CD4-positive, alpha-beta T cell treated with Interleukin-1 beta for 1 hour (primary cell): ENCODE measurements around the gene PPFIA1.
A peak's percentile ranks its signal among the peaks of the same experiment; 100 is the strongest.
"Not testable (repeated sequence)": the region's sequence is repeated elsewhere in the genome, so short reads cannot be mapped to it uniquely, and the experiment has no call there.

Source experiments
- DNase-seq, 2 donors: peaks; one replicate each; pipeline ENCODE4 v3.0.0-alpha.2; 2020 to 2022

Gene PPFIA1

DNA sequence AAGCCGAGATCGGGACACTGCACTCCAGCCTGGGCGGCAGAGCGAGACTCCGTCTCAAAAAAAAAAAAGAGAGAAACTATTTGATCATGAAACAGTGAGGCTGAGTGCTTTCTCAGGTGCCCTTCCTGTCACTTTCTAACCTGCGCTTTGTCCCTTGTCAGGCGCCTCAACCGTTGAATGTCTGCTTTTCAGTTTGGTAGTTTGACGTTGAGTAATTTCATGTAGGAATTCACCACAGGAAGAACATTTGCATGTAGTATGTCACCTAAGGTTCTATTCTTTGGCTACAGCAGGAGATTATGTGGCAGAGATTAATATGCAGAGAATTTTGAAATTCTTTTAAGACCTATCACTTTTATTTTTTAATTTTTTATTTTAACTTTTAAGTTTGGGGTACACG lies 57.2 kb downstream of the PPFIA1 start:
- DNase-seq, result no peak

DNA sequence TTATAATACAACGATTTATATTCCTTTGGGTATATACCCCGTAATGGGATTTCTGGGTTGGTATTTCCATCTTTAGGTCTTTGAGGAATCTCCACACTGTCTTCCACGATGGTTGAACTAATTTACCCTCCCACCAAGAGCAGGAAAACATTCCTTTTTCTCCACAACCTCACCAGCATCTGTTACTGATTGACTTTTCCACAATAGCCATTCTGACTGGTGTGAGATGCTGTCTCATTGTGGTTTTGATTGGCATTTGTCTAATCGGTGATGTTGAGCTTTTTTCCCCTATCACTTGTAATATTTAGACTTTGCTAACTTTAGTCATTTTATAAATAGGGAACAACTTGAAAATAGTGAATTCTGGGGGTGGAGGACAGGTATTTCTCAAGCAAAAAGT lies 58.1 kb downstream of the PPFIA1 start:
- no peak for DNase-seq

DNA sequence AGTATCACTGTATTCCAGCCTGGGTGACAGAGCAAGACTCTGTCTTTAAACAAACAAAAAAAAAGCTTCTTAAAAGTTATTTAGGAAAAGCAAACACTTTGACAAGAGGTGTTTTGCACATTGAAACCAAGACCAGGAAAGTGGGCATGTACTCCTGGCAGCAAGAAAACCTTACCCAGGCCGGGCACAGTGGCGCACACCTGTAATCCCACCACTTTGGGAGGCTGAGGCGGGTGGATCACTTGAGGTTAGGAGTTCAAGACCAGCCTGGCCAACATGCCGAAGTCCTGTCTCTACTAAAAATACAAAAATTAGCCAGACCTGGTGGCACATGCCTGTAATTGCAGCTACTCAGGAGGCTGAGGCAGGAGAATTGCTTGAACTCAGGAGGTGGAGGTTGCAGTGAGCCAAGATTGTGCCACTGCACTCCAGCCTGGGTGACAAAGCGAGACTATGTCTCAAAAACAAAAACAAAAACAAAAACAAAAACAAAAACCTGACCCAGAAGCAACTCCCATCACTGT lies 60.9 kb downstream of the PPFIA1 start:
- DNase-seq, result not testable (repeated sequence)

DNA sequence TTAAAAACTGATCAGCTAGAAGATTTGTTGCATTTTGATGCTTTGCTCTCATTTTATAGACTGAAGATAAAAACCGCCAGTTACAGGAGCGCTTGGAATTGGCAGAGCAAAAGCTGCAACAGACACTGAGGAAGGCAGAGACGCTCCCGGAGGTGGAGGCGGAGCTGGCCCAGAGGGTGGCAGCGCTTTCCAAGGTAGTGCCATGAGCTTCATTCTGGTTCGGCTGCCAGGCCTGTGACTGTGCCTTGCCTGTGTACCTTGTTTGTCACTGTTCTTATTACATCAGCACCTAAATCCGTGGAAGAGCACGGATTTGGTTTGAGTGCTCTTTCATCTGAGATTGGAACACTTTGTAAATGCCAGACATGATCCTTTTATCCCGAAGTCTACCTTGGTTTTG lies 61.4 kb downstream of the PPFIA1 start:
- DNase-seq, result no peak

DNA sequence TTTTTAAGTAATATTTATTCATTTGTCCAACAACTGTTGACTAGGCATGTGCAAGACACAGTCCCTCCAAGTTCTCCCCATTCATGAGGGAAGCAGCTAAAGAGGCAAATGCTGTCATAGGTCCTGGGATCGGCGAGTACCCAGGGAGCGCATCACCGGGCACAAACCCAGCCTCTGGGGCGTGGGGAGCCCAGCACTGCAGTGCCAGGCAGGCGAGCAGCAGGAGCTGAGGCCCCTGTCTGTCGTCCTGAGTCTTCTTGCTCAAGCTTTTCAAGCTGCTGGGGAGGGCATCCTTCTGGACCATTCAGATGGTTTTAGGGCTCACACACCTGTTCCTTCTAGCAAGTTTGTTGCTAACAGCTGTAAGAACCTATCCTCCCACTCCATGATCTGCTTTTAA lies 62.1 kb downstream of the PPFIA1 start:
- DNase-seq, result no peak

DNA sequence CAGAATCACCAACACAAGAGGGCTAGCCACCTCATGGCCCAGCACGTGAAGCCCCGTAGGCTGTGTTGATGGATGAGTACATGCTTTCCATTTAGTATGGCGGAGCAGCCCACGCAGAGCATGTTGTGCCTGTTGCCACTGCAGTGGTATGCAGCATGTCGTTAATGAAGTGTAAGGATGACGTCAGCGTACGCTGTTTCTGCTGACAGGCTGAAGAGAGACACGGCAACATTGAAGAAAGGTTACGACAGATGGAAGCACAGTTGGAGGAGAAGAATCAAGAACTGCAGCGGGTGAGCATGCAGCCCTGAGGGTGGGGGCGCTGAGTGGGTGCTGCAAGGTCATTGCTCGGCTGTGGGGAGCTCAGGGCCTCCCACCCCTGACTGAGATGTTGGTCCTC lies 62.8 kb downstream of the PPFIA1 start:
- DNase-seq, result no peak

DNA sequence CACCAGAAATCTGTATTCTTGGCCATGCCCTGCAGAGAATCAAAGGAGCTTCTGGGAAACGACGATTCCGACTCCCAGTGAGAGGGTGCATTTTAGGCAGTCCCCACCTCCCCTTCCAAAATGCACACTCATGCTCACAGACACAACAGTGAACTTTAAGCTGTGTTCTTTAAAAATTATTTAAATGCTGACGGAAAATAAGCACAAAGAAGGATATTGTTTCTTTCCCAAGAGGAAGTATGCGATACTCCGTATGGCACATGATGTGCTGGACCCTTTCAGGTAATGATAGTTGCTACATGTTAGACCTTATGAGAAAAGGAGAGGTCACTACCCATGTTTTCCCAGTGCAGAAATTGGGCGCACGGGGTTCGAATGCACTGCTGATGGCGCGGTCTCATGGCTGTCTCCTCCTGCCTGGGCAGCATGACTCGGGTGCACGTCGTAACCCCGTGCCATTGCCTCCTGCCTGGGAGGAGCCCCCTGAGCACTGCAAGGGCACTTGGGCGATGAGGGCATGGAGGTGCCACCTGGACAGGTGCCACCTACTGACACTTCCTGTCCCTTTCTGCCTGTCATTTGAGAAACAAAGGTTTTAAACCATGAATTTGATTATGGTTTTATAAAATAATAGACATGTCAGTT lies 64.0 kb downstream of the PPFIA1 start:
- DNase-seq, result no peak

DNA sequence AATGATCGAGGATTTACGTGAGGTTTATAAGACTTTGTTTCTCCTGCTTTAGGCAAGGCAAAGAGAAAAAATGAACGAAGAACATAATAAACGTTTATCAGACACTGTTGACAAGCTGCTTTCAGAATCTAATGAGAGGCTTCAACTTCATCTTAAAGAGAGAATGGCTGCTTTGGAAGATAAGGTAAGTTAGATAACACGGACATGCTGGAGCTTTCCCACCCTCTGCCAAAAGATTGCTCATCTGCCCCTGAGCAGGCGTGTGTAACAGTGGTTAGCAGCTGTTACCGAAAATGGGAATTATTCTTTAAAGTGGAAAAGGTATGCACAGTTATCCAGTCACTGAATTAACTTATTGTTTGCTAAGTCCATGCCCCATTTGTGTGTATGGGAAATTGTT lies 65.0 kb downstream of the PPFIA1 start:
- no peak for DNase-seq

DNA sequence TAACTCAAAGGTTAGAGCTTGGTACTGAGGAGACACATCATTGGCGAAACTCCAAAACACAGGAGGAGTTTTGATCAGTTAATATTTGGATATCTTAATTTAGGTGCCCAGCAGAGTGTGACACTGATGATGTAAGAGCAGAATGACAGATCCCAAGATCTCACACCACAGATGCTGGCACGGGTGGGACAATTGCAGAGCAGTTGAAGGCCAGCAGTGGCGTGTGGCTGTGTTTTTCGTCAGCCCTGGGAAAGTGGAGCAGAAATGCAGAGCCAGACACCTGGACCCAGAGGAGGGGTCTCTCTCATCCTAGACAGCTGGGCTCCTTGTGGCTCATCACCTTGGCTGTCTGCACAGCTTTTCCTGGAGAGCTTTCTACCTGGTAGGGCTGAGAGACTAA lies 68.1 kb downstream of the PPFIA1 start:
- DNase-seq, result no peak

DNA sequence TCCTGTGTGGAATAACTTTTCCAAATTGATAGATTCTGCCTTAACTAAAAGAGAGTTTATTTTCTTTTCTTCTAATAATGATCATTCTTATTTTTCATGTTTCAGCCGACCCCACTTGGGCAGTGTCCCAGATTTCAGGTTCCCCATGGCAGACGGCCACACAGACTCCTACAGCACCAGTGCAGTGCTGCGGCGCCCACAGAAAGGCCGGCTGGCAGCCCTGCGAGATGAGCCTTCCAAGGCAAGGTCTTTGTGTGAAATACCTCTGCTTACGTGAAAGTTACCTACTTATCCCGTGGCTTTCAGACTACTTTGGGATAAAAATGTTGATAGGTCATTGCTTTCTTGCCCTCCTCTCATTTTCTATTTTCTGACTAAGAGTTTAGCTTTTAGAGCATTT lies 68.6 kb downstream of the PPFIA1 start:
- DNase-seq, result no peak

DNA sequence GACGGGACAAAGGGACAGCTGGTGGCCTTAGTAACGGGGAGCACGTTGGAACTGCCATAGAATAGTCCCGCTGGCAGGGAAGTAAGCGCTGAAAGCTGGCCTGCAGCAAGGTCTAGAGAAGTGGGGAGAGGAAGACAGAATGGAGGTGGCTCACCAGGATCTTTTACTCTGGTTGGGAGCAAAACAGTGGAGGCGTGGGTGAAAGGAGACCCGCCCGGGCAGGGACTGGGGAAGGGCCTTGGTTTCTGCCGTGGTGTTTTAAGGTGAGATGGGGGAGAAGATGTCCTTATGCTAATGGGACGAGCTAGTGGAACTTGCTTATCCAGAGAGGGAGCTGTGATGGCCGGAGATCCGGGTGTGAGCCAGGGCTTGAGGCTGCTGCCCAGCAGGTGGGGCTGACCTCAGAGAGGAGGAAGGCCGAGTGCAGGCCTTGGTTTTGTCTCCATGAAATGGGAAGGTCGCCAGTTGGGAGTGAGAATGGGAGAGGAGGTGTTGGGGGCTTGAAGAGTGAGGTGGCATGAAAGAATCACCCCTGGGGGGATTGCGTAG lies 71.5 kb downstream of the PPFIA1 start:
- no peak for DNase-seq

DNA sequence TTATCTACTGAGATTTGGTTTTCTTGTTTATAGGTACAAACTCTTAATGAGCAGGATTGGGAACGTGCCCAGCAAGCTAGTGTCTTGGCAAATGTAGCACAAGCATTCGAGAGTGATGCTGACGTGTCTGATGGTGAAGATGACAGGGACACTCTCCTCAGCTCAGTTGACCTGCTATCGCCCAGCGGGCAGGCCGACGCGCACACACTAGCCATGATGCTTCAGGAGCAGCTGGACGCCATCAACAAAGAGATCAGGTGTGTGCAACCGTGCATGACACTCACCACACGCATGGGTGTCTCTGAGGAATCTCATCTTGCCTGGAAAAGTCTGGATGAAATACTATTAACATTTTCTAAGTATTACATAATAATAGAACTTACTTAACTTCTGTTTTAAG lies 73.1 kb downstream of the PPFIA1 start:
- no peak for DNase-seq

DNA sequence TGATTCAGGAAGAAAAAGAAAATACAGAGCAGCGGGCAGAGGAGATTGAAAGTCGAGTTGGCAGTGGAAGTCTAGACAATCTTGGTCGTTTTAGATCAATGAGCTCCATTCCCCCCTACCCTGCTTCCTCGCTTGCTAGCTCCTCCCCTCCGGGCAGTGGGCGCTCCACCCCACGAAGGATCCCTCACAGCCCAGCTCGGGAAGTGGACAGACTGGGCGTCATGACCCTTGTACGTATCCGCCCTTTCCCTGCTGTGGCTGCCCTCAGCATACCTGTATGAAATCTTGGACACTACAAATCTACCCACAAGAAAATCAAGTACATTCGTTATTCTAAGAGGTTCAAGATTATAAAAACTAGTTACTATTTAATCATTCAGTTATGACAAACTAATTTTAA lies 77.7 kb downstream of the PPFIA1 start:
- no peak for DNase-seq

DNA sequence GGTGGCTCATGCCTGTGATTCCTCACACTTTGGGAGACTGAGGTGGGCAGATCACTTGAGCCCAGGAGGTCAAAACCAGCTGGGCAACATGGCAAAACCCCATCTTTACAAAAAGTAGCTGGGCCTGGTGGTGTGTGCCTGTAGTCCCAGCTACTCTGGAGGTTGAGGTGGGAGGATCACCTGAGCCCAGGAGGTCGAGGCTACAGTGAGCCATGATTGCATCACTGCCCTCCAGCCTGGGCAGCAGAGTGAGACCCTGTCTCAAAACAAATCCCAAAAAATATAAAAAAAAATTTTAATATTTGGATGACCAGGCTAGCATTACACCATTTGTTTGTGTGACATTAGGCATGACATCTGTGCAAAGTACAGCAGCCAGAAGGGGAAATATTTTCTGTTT lies 78.1 kb downstream of the PPFIA1 start:
- DNase-seq, result no peak

DNA sequence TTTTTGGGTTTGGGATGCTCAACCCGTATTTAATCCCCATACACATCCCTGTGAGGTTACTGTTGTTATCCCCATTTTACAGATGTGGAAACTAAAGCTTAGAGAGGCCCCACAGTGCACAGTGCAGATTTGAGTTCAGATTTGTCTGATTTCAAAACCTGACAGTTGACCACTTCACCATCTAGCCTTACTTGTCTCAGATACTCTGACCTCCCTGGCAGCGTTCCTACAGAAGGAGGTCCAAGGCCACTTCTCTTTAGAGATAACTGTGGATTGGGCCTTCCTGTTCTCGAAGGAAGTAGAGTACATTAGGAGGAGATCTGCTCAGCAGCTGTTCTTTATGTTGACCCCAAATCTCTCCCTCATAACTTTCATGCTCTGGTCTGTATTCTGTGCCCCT lies 81.2 kb downstream of the PPFIA1 start:
- DNase-seq, result no peak

DNA sequence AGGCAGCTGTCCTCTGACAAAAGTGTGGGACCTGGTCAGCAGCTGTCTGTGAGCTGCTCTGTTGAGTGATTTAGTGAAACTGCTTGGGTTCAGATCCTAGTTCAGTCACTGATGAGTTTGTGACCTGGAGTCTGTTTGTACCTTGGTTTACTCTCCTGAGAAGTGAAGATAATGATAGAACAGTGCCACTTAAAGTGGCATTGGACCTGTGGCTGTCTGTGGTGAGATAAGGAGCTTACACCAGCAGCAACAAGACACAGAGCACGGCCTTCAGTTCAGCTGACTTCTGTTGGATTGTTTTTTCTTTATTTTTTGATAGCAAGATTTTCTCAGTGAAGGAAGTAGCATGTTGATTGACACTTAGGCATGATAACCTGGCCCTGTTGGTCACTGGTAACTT lies 81.6 kb downstream of the PPFIA1 start:
- no peak for DNase-seq

DNA sequence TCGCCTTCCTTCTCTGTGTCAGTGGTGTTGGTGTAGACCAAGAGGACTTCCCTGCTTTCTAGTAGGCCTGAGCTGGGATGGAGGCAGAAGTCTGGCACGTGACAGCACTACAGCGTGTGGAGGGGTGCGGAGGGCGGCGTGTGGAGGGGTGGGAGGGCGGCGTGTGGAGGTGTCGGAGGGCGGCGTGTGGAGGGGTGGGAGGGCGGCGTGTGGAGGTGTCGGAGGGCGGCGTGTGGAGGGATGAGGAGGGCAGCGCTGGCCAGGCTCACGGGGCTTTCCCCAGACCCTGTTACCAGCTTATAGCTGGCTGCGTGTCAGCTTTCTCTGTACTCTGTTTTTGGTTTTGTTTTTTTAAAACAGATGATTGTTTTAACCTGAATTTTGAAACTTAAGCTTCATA lies 82.1 kb downstream of the PPFIA1 start:
- DNase-seq, result no peak

DNA sequence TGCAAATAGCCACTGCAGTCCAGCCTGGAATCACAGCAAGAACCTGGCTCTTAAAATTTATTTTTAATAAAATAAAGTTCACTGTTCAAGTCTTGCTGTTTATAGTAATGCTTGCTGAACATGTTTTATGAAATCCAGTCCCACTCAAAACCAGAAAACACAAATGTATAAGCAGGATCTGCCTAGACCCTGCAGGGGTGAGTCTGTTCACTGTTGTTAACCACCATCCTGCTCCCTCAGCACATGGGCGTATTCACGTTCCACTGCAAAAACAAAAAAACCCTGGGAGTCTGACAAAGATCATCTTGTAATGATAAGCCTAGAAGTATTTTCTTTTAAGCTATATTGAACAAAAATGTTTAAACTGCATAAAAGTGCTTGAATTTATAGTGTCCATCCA lies 82.8 kb downstream of the PPFIA1 start:
- no peak for DNase-seq

DNA sequence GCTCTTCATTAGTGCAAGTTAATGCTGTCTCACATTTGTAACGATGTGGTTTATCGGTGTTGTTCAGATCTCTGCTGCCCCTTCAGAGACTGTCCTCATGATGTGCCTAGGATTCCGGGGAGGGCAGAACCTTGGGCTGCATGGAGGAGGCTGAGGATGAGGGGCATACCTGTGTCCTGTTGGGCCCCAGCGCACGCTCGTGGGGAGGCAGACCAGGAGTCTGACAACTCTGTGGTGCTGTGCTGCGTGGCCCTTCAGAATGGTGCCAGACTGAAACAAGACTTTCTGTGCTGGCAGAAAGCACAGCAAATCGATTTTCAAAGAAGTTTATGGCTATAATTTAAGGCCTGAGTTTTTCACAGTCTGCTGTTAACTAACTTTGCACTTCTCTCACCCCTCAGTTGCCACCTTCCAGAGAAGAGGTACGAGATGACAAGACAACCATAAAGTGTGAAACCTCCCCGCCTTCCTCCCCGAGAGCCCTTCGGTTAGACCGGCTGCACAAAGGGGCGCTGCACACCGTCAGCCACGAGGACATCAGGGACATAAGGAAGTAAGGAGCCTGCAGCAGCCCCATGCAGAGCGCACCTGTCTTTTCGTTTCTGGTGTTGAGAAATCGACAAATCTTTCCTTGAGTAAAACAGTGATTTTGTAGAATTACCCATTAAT lies 83.5 kb downstream of the PPFIA1 start:
- peak in 1 of 2 donors; percentile 13 for DNase-seq

DNA sequence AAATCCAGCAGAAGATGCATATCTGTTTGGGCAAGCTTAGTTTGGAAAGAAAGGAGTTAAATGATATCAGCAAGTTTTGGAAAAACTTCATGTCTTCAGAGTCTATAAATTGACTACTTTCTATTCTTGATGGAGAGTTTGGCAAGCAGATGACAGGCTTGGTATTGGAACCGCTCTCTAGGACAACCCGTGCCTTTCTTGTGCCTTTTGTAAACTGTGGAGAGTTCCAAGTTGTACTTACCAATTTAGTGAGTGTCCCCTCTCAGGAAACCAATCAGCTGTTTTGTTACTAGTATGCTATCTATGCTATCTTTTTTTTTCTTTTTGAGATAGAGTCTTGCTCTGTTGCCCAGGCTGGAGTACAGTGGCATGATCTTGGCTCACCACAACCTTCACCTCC lies 84.1 kb downstream of the PPFIA1 start:
- DNase-seq, result no peak

DNA sequence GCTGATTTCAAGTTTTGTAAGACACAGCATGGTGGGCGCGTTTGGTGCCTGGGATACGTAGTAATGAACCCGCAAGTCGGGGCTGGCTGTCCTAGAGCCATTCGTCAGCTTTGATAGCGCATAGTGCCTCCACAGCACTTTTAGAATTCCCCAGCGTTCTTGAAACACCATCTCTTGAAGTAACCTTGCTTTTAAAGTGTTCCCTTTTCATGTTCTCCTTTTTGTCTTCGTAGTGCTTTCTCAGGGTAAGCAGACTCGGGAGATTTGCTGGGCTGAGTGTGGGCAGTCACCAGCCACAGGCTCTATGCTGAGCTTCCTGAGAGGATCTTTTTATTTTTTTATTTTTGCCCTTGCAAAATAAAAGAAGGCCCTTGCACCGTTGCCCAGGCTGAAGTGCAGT lies 88.3 kb downstream of the PPFIA1 start:
- no peak for DNase-seq

DNA sequence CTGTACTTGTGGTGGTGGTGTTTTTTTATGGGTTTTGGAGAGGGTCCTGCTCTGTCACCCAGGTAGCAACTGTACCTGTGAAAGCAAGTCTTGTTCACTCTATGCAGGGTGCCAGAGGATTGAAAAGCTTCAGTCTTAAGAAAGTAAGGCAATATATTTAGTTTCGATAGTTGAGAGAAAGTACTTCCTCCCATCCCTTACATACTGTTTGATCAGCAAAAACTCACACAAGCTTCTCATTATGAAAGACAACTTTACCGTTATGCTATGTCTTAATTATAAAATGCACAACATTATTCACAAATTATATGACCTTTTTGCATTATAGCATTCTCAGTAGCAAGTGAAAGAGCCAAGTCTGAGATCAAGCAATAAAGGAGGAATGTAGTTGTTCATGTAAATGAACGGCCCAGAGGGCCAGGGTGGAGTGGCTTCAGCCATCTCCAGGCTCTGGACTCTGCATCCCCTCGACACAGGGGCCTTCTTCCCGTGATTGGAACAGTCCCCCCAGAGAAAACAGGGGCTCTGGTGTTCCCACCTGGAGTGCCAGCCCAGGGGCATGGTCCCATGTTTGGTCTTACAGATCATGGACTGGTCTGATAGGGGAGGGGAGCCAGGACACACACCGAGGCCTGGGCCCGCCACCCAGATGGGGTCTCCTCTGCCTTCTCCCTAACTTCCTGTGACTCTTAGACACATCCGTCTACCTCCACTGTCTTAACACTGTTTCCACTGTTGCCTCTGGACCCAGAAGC lies 89.1 kb downstream of the PPFIA1 start:
- DNase-seq, result no peak

DNA sequence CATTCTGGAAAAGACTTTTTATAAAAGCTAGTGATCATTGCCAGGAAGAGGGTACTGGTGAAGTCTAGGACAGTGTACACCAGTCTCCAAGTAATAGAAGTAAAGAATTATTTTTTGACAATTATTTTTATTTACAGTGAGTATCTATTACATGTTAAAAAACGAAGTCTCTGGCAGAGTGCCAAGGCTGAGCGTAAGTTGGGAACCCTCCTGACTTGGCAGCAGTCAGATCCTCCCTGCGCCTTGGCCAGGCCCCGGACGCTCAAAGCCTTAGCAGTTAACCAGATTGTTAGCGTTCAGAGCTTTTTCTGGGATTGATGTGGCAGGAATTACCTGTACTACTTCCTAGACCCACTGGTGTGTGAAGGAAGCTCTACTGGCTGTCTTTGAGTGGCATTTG lies 89.7 kb downstream of the PPFIA1 start:
- DNase-seq, result no peak

DNA sequence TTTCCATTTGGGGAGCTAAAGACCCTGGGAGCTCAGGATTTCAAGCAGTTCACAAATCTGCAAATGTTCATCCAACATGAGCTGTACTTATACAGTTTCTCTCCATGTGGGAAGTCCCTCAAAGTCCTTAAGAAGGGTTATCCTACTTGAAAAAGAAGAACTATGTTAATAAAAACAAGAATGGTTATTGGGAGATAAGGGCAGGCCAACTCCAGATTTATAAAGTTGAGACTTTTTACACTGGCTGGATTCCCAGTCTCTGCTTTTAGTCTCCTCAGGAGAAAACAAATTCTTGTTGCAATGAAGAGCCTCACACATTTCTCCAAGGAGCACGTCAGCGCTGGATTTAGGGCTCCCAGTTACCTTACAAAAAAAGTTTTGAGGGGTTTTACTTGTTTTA lies 93.7 kb downstream of the PPFIA1 start:
- no peak for DNase-seq
